Liver (tissue), 9 donors: ENCODE data around the gene ZNF222. TPM values are rescaled to one million over a fixed set of nuclear protein-coding genes. Genes with fewer than 3 reads are reported as not detected.

Source experiments
- DNase-seq: peaks from one replicate; pipeline ENCODE4 v3.0.0-alpha.2; 2017; ENCODE audit warnings: low spot score
- H3K27ac ChIP-seq, 2 donors: one replicate each; pipeline ENCODE4 v1.7.0; 2013; ENCODE audit warnings: inconsistent platforms in 2 of 2, low read length in 2 of 2, control low read depth in 1 of 2, low read depth in 1 of 2, mild to moderate bottlenecking in 1 of 2
- H3K27me3 ChIP-seq, 4 donors: one replicate each; pipeline versions ENCODE4 v1.6.1 to v1.7.0; 2013; ENCODE audit warnings: low read length in 3 of 4, inconsistent platforms in 1 of 4, mild to moderate bottlenecking in 1 of 4, moderate library complexity in 1 of 4; ENCODE audit not compliant: control insufficient read depth in 4 of 4, insufficient read depth in 4 of 4
- H3K36me3 ChIP-seq, 4 donors: one replicate each; pipeline versions ENCODE4 v1.6.1 to v1.7.0; 2013; ENCODE audit warnings: low read length in 3 of 4, mild to moderate bottlenecking in 3 of 4, low read depth in 1 of 4, moderate library complexity in 1 of 4; ENCODE audit not compliant: control insufficient read depth in 4 of 4, insufficient read depth in 3 of 4
- H3K4me1 ChIP-seq, 4 donors: one replicate each; pipeline versions ENCODE4 v1.6.1 to v1.7.0; 2013; ENCODE audit warnings: low read length in 3 of 4, mild to moderate bottlenecking in 3 of 4, moderate library complexity in 1 of 4; ENCODE audit not compliant: control insufficient read depth in 4 of 4, insufficient read depth in 4 of 4
- H3K4me3 ChIP-seq, 3 donors: one replicate each; pipeline versions ENCODE4 v1.6.1 to v1.7.0; 2013; ENCODE audit warnings: low read length in 3 of 3, control low read depth in 1 of 3, low read depth in 1 of 3, mild to moderate bottlenecking in 1 of 3
- H3K9ac ChIP-seq, 2 donors: one replicate each; pipeline ENCODE4 v1.7.0; 2013; ENCODE audit warnings: low read length in 2 of 2, mild to moderate bottlenecking in 2 of 2, moderate library complexity in 2 of 2, control low read depth in 1 of 2, low read depth in 1 of 2
- H3K9me3 ChIP-seq, 4 donors: one replicate each; pipeline versions ENCODE4 v1.6.1 to v1.7.0; 2013; ENCODE audit warnings: low read length in 3 of 4; ENCODE audit not compliant: control insufficient read depth in 4 of 4
- ATF3 ChIP-seq: IDR thresholded peaks from 2 replicates; pipeline ENCODE4 v1.6.1; 2016; ENCODE audit warnings: antibody characterized with exemption
- EGR1 ChIP-seq, 2 donors: IDR thresholded peaks; 2 replicates each; pipeline ENCODE4 v1.6.1; 2016 to 2018; ENCODE audit warnings: antibody characterized with exemption in 2 of 2, low read depth in 2 of 2
- FOXA1 ChIP-seq: IDR thresholded peaks from 2 replicates; pipeline ENCODE4 v1.6.1; 2016; ENCODE audit warnings: antibody characterized with exemption
- FOXA2 ChIP-seq: IDR thresholded peaks from 2 replicates; pipeline ENCODE4 v1.6.1; 2016; ENCODE audit warnings: antibody characterized with exemption
- GABPA ChIP-seq, 2 donors: IDR thresholded peaks in 1 of 2; conservative IDR thresholded peaks in 1 of 2; 2 replicates each; pipeline ENCODE4 v1.6.1; 2016; ENCODE audit warnings: antibody characterized with exemption in 2 of 2, mild to moderate bottlenecking in 1 of 2, moderate library complexity in 1 of 2
- HNF4A ChIP-seq, 2 donors: conservative IDR thresholded peaks; 2 replicates each; pipeline ENCODE4 v1.6.1; 2016; ENCODE audit warnings: antibody characterized with exemption in 2 of 2, mild to moderate bottlenecking in 2 of 2
- HNF4G ChIP-seq: IDR thresholded peaks from 2 replicates; pipeline ENCODE4 v1.6.1; 2016; ENCODE audit warnings: antibody characterized with exemption
- JUND ChIP-seq, 2 donors: IDR thresholded peaks; 2 replicates each; pipeline ENCODE4 v1.6.1; 2016; ENCODE audit warnings: antibody characterized with exemption in 2 of 2
- MAX ChIP-seq: IDR thresholded peaks from 2 replicates; pipeline ENCODE4 v1.6.1; 2016; ENCODE audit warnings: antibody characterized with exemption
- NR2F2 ChIP-seq: IDR thresholded peaks from 2 replicates; pipeline ENCODE4 v1.6.1; 2016; ENCODE audit warnings: antibody characterized with exemption
- RAD21 ChIP-seq, 2 donors: IDR thresholded peaks; 2 replicates each; pipeline ENCODE4 v1.6.1; 2016; ENCODE audit warnings: antibody characterized with exemption in 2 of 2, mild to moderate bottlenecking in 2 of 2
- RXRA ChIP-seq, 2 donors: IDR thresholded peaks; 2 replicates each; pipeline ENCODE4 v1.6.1; 2017 to 2018; ENCODE audit warnings: antibody characterized with exemption in 2 of 2, mild to moderate bottlenecking in 1 of 2
- SP1 ChIP-seq: IDR thresholded peaks from 2 replicates; pipeline ENCODE4 v1.6.1; 2018; ENCODE audit warnings: antibody characterized with exemption, mild to moderate bottlenecking
- TAF1 ChIP-seq: conservative IDR thresholded peaks from 2 replicates; pipeline ENCODE4 v1.6.1; 2016; ENCODE audit warnings: antibody characterized with exemption, mild to moderate bottlenecking
- YY1 ChIP-seq: IDR thresholded peaks from 2 replicates; pipeline ENCODE4 v1.6.1; 2016; ENCODE audit warnings: antibody characterized with exemption, mild to moderate bottlenecking
- WGBS: extraction: QIAGEN DNeasy Blood & Tissue Kit; methylation state at CpG from one replicate; pipeline ENCODE4 v1.1.7; 2013; 5-methylcytosine and 5-hydroxymethylcytosine counted together
- polyA plus RNA-seq, 2 donors: library from polyadenylated mRNA; stranded (reverse) in 1 of 2; unstranded in 1 of 2; fragments of 200-250 nt in 1 of 2; fragments of >200 nt in 1 of 2; fragmentation: Nextera tagmentation in 1 of 2; extraction: Ambion mirVana in 1 of 2; gene quantifications; one replicate each; pipeline versions ENCODE4 v1.2.1 to v1.2.3, GENCODE V29; 2013 to 2015
- total RNA-seq, 2 donors: library from RNA; depleted of rRNA; stranded (reverse); fragments of >200 nt; gene quantifications; one replicate each; pipeline ENCODE4 v1.2.3, GENCODE V29; 2014
- TF ChIP-seq, protein P1 (sequence below): fragments of 150-350 bp; IDR thresholded peaks from 2 replicates; pipeline ENCODE4 v1.5.1; 2017; ENCODE audit warnings: improper control_type of control experiment, low read depth, low read length; ENCODE audit not compliant: missing input control
- TF ChIP-seq, protein P2 (sequence below): IDR thresholded peaks from 2 replicates; pipeline ENCODE4 v1.6.1; 2016; ENCODE audit warnings: antibody characterized with exemption, mild to moderate bottlenecking
- TF ChIP-seq, protein P3 (sequence below): IDR thresholded peaks from 2 replicates; pipeline ENCODE4 v1.6.1; 2016; ENCODE audit warnings: antibody characterized with exemption
- donor health status: healthy.
- donor health status: healthy.
- donor health status: healthy.
- donor health status: healthy.
- donor health status: healthy.

ZNF222 gene
- total and polyA plus RNA-seq, 4 donors: 0.79 to 2.5 (median 1.5) TPM

DNA sequence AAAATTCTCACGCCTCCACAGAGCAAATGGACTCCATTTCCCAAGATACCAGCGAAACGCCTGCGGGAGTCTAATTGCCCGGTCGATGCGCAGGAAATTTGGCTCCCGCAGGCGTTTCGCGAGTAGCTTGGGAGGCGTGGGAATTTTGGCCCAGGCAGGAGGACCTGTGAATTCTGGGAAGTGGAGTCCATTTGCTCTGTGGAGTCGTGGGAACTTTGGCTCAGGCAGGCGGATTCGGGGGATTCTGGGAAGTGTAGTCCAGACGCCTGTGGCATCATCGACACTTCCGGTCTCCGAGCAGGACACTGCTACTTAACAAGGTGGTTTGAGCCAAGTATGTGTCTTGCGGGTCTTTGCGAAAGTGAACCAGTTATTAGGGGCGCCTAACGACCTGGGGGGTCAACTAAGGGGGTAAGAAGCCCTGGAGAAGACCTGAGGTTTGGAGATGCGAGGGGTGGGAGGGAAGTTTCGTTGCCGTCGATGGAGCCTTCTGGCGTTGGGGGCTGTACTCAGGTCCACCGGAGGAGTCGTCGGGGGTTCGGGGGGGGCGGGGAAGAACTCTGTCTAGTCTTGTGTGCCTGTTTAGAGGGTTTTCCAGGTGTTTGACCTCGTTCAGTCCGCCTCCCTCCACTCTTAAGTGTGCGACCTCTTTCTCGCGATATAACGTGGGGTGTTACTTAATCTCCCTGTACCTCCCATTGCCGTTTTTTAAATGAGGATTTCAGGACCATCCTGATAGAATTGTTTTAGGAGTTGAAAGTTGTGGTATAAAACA lies 41.1 kb upstream of the ZNF222 start, which contains the start of gene ZNF155:
Gene ZNF155 (plus strand): TSS at position 277 of the 775 bp plus-strand sequence. CDS start 4,356 bp downstream, outside the sequence.
- Histone ChIP-seq H3K9me3 (peaks cover 4 to 28% (median 19%) of the 10 kb centered on the region in 4 donors), H3K27me3 (no peaks in the 10 kb centered on the region), H3K27ac (peak within 1 kb of the TSS; percentile 28 to 36), H3K4me3 (peak within 1 kb of the TSS; percentile 68 to 88 (median 84)), H3K36me3 (peaks cover 0 to 20% (median 12%) of the 10 kb centered on the region in 4 donors), H3K9ac (peak within 1 kb of the TSS in 1 of 2 donors; percentile 8), H3K4me1 (peaks cover 0 to 8% (median 0%) of the 10 kb centered on the region in 4 donors)
- TF ChIP-seq, protein P1, sequence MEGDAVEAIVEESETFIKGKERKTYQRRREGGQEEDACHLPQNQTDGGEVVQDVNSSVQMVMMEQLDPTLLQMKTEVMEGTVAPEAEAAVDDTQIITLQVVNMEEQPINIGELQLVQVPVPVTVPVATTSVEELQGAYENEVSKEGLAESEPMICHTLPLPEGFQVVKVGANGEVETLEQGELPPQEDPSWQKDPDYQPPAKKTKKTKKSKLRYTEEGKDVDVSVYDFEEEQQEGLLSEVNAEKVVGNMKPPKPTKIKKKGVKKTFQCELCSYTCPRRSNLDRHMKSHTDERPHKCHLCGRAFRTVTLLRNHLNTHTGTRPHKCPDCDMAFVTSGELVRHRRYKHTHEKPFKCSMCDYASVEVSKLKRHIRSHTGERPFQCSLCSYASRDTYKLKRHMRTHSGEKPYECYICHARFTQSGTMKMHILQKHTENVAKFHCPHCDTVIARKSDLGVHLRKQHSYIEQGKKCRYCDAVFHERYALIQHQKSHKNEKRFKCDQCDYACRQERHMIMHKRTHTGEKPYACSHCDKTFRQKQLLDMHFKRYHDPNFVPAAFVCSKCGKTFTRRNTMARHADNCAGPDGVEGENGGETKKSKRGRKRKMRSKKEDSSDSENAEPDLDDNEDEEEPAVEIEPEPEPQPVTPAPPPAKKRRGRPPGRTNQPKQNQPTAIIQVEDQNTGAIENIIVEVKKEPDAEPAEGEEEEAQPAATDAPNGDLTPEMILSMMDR: no peak
- TF ChIP-seq SP1: no peak
- TF ChIP-seq, protein P2, sequence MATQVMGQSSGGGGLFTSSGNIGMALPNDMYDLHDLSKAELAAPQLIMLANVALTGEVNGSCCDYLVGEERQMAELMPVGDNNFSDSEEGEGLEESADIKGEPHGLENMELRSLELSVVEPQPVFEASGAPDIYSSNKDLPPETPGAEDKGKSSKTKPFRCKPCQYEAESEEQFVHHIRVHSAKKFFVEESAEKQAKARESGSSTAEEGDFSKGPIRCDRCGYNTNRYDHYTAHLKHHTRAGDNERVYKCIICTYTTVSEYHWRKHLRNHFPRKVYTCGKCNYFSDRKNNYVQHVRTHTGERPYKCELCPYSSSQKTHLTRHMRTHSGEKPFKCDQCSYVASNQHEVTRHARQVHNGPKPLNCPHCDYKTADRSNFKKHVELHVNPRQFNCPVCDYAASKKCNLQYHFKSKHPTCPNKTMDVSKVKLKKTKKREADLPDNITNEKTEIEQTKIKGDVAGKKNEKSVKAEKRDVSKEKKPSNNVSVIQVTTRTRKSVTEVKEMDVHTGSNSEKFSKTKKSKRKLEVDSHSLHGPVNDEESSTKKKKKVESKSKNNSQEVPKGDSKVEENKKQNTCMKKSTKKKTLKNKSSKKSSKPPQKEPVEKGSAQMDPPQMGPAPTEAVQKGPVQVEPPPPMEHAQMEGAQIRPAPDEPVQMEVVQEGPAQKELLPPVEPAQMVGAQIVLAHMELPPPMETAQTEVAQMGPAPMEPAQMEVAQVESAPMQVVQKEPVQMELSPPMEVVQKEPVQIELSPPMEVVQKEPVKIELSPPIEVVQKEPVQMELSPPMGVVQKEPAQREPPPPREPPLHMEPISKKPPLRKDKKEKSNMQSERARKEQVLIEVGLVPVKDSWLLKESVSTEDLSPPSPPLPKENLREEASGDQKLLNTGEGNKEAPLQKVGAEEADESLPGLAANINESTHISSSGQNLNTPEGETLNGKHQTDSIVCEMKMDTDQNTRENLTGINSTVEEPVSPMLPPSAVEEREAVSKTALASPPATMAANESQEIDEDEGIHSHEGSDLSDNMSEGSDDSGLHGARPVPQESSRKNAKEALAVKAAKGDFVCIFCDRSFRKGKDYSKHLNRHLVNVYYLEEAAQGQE: peak; percentile 28
- peak; percentile 85 for TF ChIP-seq MAX
- TF ChIP-seq NR2F2: peak; percentile 16
- TF ChIP-seq TAF1: no peak
- peak; percentile 53 to 54 for TF ChIP-seq EGR1 (IDR thresholded peaks at IDR 0.05; ENCODE audit: low read depth in 2 of 2)
- TF ChIP-seq ATF3: peak; percentile 80
- peak; percentile 19 for TF ChIP-seq HNF4G
- TF ChIP-seq RAD21 (IDR thresholded peaks at IDR 0.05): peak; percentile 27 to 29
- TF ChIP-seq RXRA (IDR thresholded peaks at IDR 0.05): peak; percentile 22 to 38
- TF ChIP-seq JUND (IDR thresholded peaks at IDR 0.05): no peak
- TF ChIP-seq, protein P3, sequence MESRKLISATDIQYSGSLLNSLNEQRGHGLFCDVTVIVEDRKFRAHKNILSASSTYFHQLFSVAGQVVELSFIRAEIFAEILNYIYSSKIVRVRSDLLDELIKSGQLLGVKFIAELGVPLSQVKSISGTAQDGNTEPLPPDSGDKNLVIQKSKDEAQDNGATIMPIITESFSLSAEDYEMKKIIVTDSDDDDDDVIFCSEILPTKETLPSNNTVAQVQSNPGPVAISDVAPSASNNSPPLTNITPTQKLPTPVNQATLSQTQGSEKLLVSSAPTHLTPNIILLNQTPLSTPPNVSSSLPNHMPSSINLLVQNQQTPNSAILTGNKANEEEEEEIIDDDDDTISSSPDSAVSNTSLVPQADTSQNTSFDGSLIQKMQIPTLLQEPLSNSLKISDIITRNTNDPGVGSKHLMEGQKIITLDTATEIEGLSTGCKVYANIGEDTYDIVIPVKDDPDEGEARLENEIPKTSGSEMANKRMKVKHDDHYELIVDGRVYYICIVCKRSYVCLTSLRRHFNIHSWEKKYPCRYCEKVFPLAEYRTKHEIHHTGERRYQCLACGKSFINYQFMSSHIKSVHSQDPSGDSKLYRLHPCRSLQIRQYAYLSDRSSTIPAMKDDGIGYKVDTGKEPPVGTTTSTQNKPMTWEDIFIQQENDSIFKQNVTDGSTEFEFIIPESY: peak; percentile 94
- peak; percentile 96 for TF ChIP-seq YY1
- TF ChIP-seq GABPA (IDR thresholded peaks at IDR 0.05 in 1 of 2, conservative IDR thresholded peaks at IDR 0.05 in 1 of 2): peak; percentile 72 to 96
- TF ChIP-seq FOXA1: no peak
- TF ChIP-seq FOXA2: peak; percentile 24
- peak; percentile 58 to 68 for TF ChIP-seq HNF4A (conservative IDR thresholded peaks at IDR 0.05)
- peak; percentile 81 for DNase-seq
- 1% methylated on average over 40 of the region's 40 CpGs for WGBS
